ENCODE data around the gene PRKCQ. TPM values are rescaled to one million over a fixed set of nuclear protein-coding genes. Genes with fewer than 3 reads are reported as not detected.

Gene PRKCQ
- total and polyA plus RNA-seq, 2 of the 8 experiments (the other 6 are each of a cell fraction or from before 2014, with no cell fraction given) = 9.1 to 22.6 TPM

DNA sequence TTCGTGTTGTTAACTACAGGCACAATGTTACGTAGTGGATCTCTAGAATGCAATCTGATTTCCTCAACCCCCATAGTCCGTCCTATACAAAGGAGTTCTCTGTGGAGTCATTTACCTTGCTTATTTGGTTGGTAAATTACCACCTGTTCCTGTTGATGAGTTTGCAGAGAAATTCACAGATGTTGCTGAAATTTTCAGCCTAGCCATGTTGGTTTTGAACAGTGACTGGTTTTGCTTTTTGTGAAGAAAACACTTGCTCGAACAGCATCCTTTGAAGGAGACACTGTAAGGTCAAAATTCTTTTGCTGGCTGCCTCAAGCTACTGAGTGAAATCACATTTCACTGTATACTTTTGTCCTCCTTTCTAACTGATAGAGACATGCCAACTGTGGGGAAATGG lies 15.4 kb upstream of the PRKCQ start:
- no peaks in the 10 kb centered on the region; a peak in 1 of 7 replicates for H3K4me1 ChIP-seq (replicated peaks in 1 of 4; ENCODE audit: control insufficient read depth in 3 of 4, insufficient read depth in 4 of 4, low read length in 3 of 4)
- H2BK120ac ChIP-seq (replicated peaks; ENCODE audit: low read depth, low read length) = no peak overlapping the region
- H2AK5ac ChIP-seq (ENCODE audit: low read depth, low read length) = no peak overlapping the region
- H3K23me2 ChIP-seq (ENCODE audit: low read depth, low read length) = no peaks in the 10 kb centered on the region
- no peak overlapping the region for H3K14ac ChIP-seq (ENCODE audit: insufficient read length)
- no peaks in the 10 kb centered on the region for H3K27me3 ChIP-seq (replicated peaks in 1 of 4; ENCODE audit: control insufficient read depth in 3 of 4, extremely low read depth in 1 of 4, insufficient read depth in 3 of 4, low read length in 3 of 4)
- H4K20me1 ChIP-seq (replicated peaks in 1 of 2; ENCODE audit: control insufficient read depth in 1 of 2, insufficient read depth in 2 of 2, low read length in 2 of 2) = no peaks in the 10 kb centered on the region
- H3K18ac ChIP-seq (ENCODE audit: extremely low read depth, low read length) = no peak overlapping the region
- DNase-seq (ENCODE audit: low read depth in 1 of 2, low spot score in 2 of 2) (no peak), FAIRE-seq (peak; percentile 74)
- ChIA-PET POLR2A (ENCODE audit: partially characterized antibody) (interaction anchor here (1.3 kb wide), 1 partner anchor 9 kb away, joined by 4 read pairs; no protein-coding TSS in a partner anchor), CTCF (ENCODE audit: partially characterized antibody) (interaction anchor here (0.9 to 1.3 kb wide), 2 partner anchors 9 to 65 kb away, joined by 3 read pairs; no protein-coding TSS in a partner anchor)
- no peak overlapping the region for H3K23ac ChIP-seq (ENCODE audit: insufficient read length)
- no peak overlapping the region for H3K4ac ChIP-seq (replicated peaks; ENCODE audit: insufficient read length, low read depth, low read length)
- H3K9ac ChIP-seq (replicated peaks in 1 of 4; ENCODE audit: extremely low read depth in 1 of 4, low read depth in 3 of 4, low read length in 3 of 4) = no peak overlapping the region
- H3K9me3 ChIP-seq (ENCODE audit: insufficient read depth in 2 of 2, low read depth in 1 of 2, low read length in 1 of 2) = 0 out of 4 replicates have a peak, but pooled peaks cover 0 to under 1% of the 10 kb centered on the region in 2 experiments
- no peak overlapping the region for H3K56ac ChIP-seq (replicated peaks; ENCODE audit: insufficient read length, low read depth, low read length)
- no peak overlapping the region for H3K4me2 ChIP-seq (ENCODE audit: insufficient read depth in 1 of 2, low read depth in 2 of 2, low read length in 2 of 2)
- H4K5ac ChIP-seq (ENCODE audit: insufficient read length, low read depth, low read length) = no peak overlapping the region
- no peak overlapping the region for H2BK20ac ChIP-seq (ENCODE audit: low read length)
- no peaks in the 10 kb centered on the region for H3K79me2 ChIP-seq (ENCODE audit: control insufficient read depth in 1 of 2, insufficient read depth in 2 of 2, low read length in 2 of 2)
- 88% methylated on average over 4 of the region's 4 CpGs; no CpG with 5 or more reads in 1 of the 2 experiments for WGBS, 2 experiments (ENCODE audit: extremely low coverage in 1 of 2, insufficient coverage in 1 of 2, insufficient read length in 1 of 2, insufficient replicate concordance in 2 of 2, low coverage in 1 of 2, low lambda C conversion rate in 2 of 2, missing lambda C conversion rate in 1 of 2)
- no peak overlapping the region for H2BK15ac ChIP-seq (ENCODE audit: low read length)
- no peak overlapping the region for H2BK5ac ChIP-seq (ENCODE audit: low read depth, low read length)
- H3K79me1 ChIP-seq (ENCODE audit: low read depth, low read length) = no peaks in the 10 kb centered on the region
- H3K36me3 ChIP-seq (ENCODE audit: control insufficient read depth in 2 of 4, insufficient read depth in 4 of 4, low read length in 3 of 4) = no peaks in the 10 kb centered on the region
- no peak overlapping the region for H2AFZ ChIP-seq (ENCODE audit: low read length)
- no peak overlapping the region for H4K91ac ChIP-seq (replicated peaks; ENCODE audit: insufficient read length, low read length)
- TF ChIP-seq POLR2AphosphoS5 (IDR thresholded peaks at IDR 0.05; ENCODE audit: low read depth, low read length) (no peak), MAFK (IDR thresholded peaks at IDR 0.05; ENCODE audit: low read depth, low read length) (no peak)
- TF ChIP-seq, protein P1, sequence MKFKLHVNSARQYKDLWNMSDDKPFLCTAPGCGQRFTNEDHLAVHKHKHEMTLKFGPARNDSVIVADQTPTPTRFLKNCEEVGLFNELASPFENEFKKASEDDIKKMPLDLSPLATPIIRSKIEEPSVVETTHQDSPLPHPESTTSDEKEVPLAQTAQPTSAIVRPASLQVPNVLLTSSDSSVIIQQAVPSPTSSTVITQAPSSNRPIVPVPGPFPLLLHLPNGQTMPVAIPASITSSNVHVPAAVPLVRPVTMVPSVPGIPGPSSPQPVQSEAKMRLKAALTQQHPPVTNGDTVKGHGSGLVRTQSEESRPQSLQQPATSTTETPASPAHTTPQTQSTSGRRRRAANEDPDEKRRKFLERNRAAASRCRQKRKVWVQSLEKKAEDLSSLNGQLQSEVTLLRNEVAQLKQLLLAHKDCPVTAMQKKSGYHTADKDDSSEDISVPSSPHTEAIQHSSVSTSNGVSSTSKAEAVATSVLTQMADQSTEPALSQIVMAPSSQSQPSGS (IDR thresholded peaks at IDR 0.05; ENCODE audit: low read length) = no peak
- no peak overlapping the region for H2BK12ac ChIP-seq (ENCODE audit: low read depth, low read length)
- H3K4me3 ChIP-seq (ENCODE audit: extremely low read depth in 1 of 4, insufficient read depth in 2 of 4, low read depth in 3 of 4, low read length in 4 of 4) = no peak overlapping the region
- no peak overlapping the region for H3K27ac ChIP-seq (ENCODE audit: low read depth, low read length)
- no peak overlapping the region for H4K8ac ChIP-seq (ENCODE audit: extremely low read depth, insufficient read depth, low read length)
